CD14-positive monocyte (primary cell): Measurements from ENCODE around the gene EXOSC10. TPM values are rescaled to one million over a fixed set of nuclear protein-coding genes. Genes with fewer than 3 reads are reported as not detected.

Experiments
- DNase-seq, 3 donors: peaks; one replicate each; pipeline ENCODE4 v3.0.0-alpha.2; 2011 to 2022
- H2AFZ ChIP-seq: 2 replicates; pipeline ENCODE4 v1.6.0; 2012; ENCODE audit warnings: mild to moderate bottlenecking, low read depth, low read length, inconsistent platforms; ENCODE audit not compliant: insufficient read depth, poor library complexity, severe bottlenecking
- H3K27ac ChIP-seq, 2 donors: 1 replicate in 1 of 2; 2 replicates in 1 of 2; pipeline ENCODE4 v1.5.1; 2012 to 2013; ENCODE audit warnings: low read length in 2 of 2, control low read depth in 1 of 2, inconsistent platforms in 1 of 2, low read depth in 1 of 2, mild to moderate bottlenecking in 1 of 2
- H3K27me3 ChIP-seq, 2 donors: one replicate each; pipeline versions ENCODE4 v1.6.0 to v1.6.1; 2011 to 2013; ENCODE audit warnings: low read length in 2 of 2; ENCODE audit not compliant: control insufficient read depth in 2 of 2, insufficient read depth in 2 of 2
- H3K36me3 ChIP-seq, 2 donors: replicated peaks in 1 of 2; 1 replicate in 1 of 2; 2 replicates in 1 of 2; pipeline versions ENCODE4 v1.5.1 to v1.6.1; 2012 to 2013; ENCODE audit warnings: low read length in 2 of 2, control low read depth in 1 of 2, inconsistent platforms in 1 of 2, mild to moderate bottlenecking in 1 of 2; ENCODE audit not compliant: insufficient read depth in 2 of 2, control insufficient read depth in 1 of 2
- H3K4me1 ChIP-seq, 2 donors: 1 replicate in 1 of 2; 2 replicates in 1 of 2; pipeline versions ENCODE4 v1.5.1 to v1.6.1; 2012 to 2013; ENCODE audit warnings: low read length in 2 of 2, control low read depth in 1 of 2, inconsistent platforms in 1 of 2, mild to moderate bottlenecking in 1 of 2, moderate library complexity in 1 of 2; ENCODE audit not compliant: insufficient read depth in 2 of 2, control insufficient read depth in 1 of 2
- H3K4me2 ChIP-seq: replicated peaks from 2 replicates; pipeline ENCODE3; 2012; ENCODE audit warnings: low read length, moderate library complexity, mild to moderate bottlenecking; ENCODE audit not compliant: poor library complexity, severe bottlenecking; ENCODE audit errors: extremely low read depth
- H3K4me3 ChIP-seq, 3 experiments: fragments of 200-600 bp in 1 of 3; sonication (generic) in 1 of 3; replicated peaks in 1 of 3; 1 replicate in 2 of 3; 2 replicates in 1 of 3; pipeline ENCODE4 v1.5.1; 2011 to 2013; ENCODE audit warnings: low read length in 3 of 3, mild to moderate bottlenecking in 3 of 3, control low read depth in 2 of 3, low read depth in 2 of 3, inconsistent platforms in 1 of 3, moderate library complexity in 1 of 3
- H3K79me2 ChIP-seq: 2 replicates; pipeline ENCODE4 v1.6.0; 2012; ENCODE audit warnings: mild to moderate bottlenecking, control low read depth, inconsistent platforms, low read length, moderate library complexity; ENCODE audit not compliant: insufficient read depth
- H3K9ac ChIP-seq: 2 replicates; pipeline ENCODE4 v1.6.0; 2017; ENCODE audit warnings: low read length, mild to moderate bottlenecking; ENCODE audit not compliant: insufficient read depth, poor library complexity, severe bottlenecking
- H3K9me3 ChIP-seq, 2 donors: replicated peaks in 1 of 2; 1 replicate in 1 of 2; 2 replicates in 1 of 2; pipeline versions ENCODE4 v1.5.1 to v1.6.1; 2012 to 2013; ENCODE audit warnings: low read length in 2 of 2, control low read depth in 1 of 2; ENCODE audit not compliant: control insufficient read depth in 1 of 2, insufficient read depth in 1 of 2
- H4K20me1 ChIP-seq: 2 replicates; pipeline ENCODE4 v1.6.0; 2012; ENCODE audit warnings: mild to moderate bottlenecking, low read length, control low read depth, moderate library complexity; ENCODE audit not compliant: insufficient read depth
- H3K27ac Mint-ChIP-seq, 7 donors: one replicate each; pipeline ENCODE4 v1.8.0; 2020; ENCODE audit warnings: mild to moderate bottlenecking in 7 of 7, mixed read lengths in 7 of 7, moderate library complexity in 6 of 7, inconsistent platforms in 2 of 7
- H3K27me3 Mint-ChIP-seq, 3 donors: one replicate each; pipeline ENCODE4 v1.8.0; 2021 to 2022; ENCODE audit warnings: low read depth in 3 of 3, mild to moderate bottlenecking in 3 of 3, mixed read lengths in 3 of 3, moderate library complexity in 3 of 3, inconsistent platforms in 1 of 3
- H3K36me3 Mint-ChIP-seq, 2 donors: one replicate each; pipeline ENCODE4 v1.8.0; 2020; ENCODE audit warnings: mixed read lengths in 2 of 2, inconsistent platforms in 1 of 2, mild to moderate bottlenecking in 1 of 2
- H3K4me1 Mint-ChIP-seq: one replicate; pipeline ENCODE4 v1.8.0; 2020; ENCODE audit warnings: mild to moderate bottlenecking, mixed read lengths
- H3K4me3 Mint-ChIP-seq, 2 donors: one replicate each; pipeline ENCODE4 v1.8.0; 2020; ENCODE audit warnings: mild to moderate bottlenecking in 2 of 2, mixed read lengths in 2 of 2, moderate library complexity in 1 of 2
- H3K9me3 Mint-ChIP-seq, 7 donors: one replicate each; pipeline ENCODE4 v1.8.0; 2020 to 2022; ENCODE audit warnings: mixed read lengths in 7 of 7, mild to moderate bottlenecking in 6 of 7, moderate library complexity in 6 of 7, inconsistent platforms in 2 of 7
- WGBS: methylation state at CpG from one replicate; pipeline ENCODE4 v1.1.5; 2013; ENCODE audit warnings: missing lambda C conversion rate; ENCODE audit not compliant: insufficient coverage; 5-methylcytosine and 5-hydroxymethylcytosine counted together
- intact Hi-C, 2 donors: fragments of 100-400 bp; cut with micrococcal nuclease; formaldehyde crosslinking; loops; one replicate each; pipeline versions ENCODE4 v1.15.0 to v1.15.1; 2023
- polyA plus RNA-seq, 3 donors: library from polyadenylated mRNA; depleted of rRNA in 1 of 3; unstranded in 2 of 3; stranded (reverse) in 1 of 3; fragments of 300-500 nt in 2 of 3; fragments of >200 nt in 1 of 3; fragmentation: Illumina TruSeq in 2 of 3; gene quantifications; 1 replicate in 2 of 3; 2 replicates in 1 of 3; pipeline ENCODE4 v1.2.3, GENCODE V29; 2012 to 2021
- TF ChIP-seq, protein P1 (sequence below): fragments of 200-600 bp; IDR thresholded peaks from one replicate; pipeline ENCODE4 v1.8.0; 2022; ENCODE audit warnings: antibody characterized with exemption, mild to moderate bottlenecking

The EXOSC10 gene
- polyA plus RNA-seq, 3 donors: 24.0 to 66.3 (median 27.4) TPM

DNA sequence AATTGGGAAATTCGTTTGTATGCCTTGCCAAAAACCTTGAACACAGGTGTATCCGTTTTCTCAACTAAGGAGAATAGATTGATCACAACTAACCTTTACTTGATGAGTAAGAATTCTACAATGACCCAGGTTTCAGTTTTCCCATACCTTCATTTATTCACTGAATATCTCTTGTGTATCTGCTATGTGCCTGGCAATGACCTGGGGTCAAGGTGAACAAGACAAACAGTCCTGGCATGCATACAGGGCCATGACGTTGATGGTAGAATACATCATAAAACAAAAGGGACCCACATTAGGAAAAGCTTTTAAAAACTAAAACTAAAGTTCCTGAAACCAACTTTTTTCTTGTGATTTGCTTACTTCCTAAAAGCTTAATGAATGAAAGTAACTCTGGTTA lies 32.1 kb upstream of the EXOSC10 start:
- H3K27ac ChIP-seq: no peak overlapping the region
- H3K4me1 ChIP-seq: no peaks in the 10 kb centered on the region
- H3K79me2 ChIP-seq: no peaks in the 10 kb centered on the region
- peaks cover 0 to 4% (median 0%) of the 10 kb centered on the region in 3 donors for H3K27me3 Mint-ChIP-seq
- no peaks in the 10 kb centered on the region for H3K9me3 ChIP-seq
- H3K27me3 ChIP-seq: no peaks in the 10 kb centered on the region
- H3K27ac Mint-ChIP-seq: no peak overlapping the region
- TF ChIP-seq, protein P1, sequence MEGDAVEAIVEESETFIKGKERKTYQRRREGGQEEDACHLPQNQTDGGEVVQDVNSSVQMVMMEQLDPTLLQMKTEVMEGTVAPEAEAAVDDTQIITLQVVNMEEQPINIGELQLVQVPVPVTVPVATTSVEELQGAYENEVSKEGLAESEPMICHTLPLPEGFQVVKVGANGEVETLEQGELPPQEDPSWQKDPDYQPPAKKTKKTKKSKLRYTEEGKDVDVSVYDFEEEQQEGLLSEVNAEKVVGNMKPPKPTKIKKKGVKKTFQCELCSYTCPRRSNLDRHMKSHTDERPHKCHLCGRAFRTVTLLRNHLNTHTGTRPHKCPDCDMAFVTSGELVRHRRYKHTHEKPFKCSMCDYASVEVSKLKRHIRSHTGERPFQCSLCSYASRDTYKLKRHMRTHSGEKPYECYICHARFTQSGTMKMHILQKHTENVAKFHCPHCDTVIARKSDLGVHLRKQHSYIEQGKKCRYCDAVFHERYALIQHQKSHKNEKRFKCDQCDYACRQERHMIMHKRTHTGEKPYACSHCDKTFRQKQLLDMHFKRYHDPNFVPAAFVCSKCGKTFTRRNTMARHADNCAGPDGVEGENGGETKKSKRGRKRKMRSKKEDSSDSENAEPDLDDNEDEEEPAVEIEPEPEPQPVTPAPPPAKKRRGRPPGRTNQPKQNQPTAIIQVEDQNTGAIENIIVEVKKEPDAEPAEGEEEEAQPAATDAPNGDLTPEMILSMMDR: no peak
- intact Hi-C loops: no loop called here
- no peak for DNase-seq
- peaks cover 87 to 99% of the 10 kb centered on the region in 2 donors for H3K36me3 Mint-ChIP-seq
- no peak overlapping the region for H3K4me3 Mint-ChIP-seq
- no peak overlapping the region for H2AFZ ChIP-seq
- H3K4me2 ChIP-seq: no peak overlapping the region
- H3K9ac ChIP-seq: no peak overlapping the region
- no CpG with 5 or more reads among the region's 3 CpGs for WGBS
- H3K36me3 ChIP-seq: peaks cover 94 to 97% of the 10 kb centered on the region in 2 donors
- no peaks in the 10 kb centered on the region for H3K9me3 Mint-ChIP-seq
- H3K4me1 Mint-ChIP-seq: no peaks in the 10 kb centered on the region
- no peak overlapping the region for H3K4me3 ChIP-seq
- H4K20me1 ChIP-seq: no peaks in the 10 kb centered on the region

DNA sequence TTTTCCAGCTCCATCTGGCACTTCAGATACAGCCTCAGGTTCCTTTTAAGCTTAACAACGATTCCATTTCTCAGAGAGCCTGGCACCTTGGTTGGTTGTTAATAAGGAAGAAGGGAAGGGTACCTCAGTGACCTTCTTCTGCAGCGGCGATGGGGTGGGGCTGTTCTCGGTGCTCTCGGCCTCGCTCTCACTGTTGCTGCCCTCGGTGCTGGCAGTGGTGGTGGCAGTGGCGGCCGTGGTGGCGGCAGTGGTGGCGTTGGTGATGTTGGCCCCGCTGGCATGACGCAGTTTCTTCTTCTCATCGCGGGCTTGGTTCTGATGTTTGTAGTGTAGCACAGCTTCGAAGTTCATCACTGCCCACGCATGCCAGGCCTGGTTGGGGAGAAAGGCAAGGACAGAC lies 30.7 kb upstream of the EXOSC10 start:
- no peaks in the 10 kb centered on the region for H3K27me3 ChIP-seq
- intact Hi-C loops: no loop called here
- no peak overlapping the region for H3K27ac Mint-ChIP-seq
- H3K36me3 Mint-ChIP-seq: peaks cover 93 to 99% of the 10 kb centered on the region in 2 donors
- no peaks in the 10 kb centered on the region for H3K9me3 Mint-ChIP-seq
- TF ChIP-seq, protein P1: no peak
- no peaks in the 10 kb centered on the region for H4K20me1 ChIP-seq
- peaks cover 0 to 4% (median 0%) of the 10 kb centered on the region in 3 donors for H3K27me3 Mint-ChIP-seq
- no peak for DNase-seq
- H3K27ac ChIP-seq: no peak overlapping the region
- 96% methylated on average over 16 of the region's 17 CpGs for WGBS
- no peaks in the 10 kb centered on the region for H3K4me1 ChIP-seq
- H3K4me3 Mint-ChIP-seq: no peak overlapping the region
- no peaks in the 10 kb centered on the region for H3K4me1 Mint-ChIP-seq
- H2AFZ ChIP-seq: no peak overlapping the region
- H3K36me3 ChIP-seq: peaks cover 94 to 100% of the 10 kb centered on the region in 2 donors
- no peaks in the 10 kb centered on the region for H3K79me2 ChIP-seq
- H3K9ac ChIP-seq: no peak overlapping the region
- H3K4me2 ChIP-seq: no peak overlapping the region
- no peak overlapping the region for H3K4me3 ChIP-seq
- H3K9me3 ChIP-seq: no peaks in the 10 kb centered on the region
